GM18502 (cell line): ENCODE results near the gene GRIA4.
"Not testable (repeated sequence)": the region's sequence is repeated elsewhere in the genome, so short reads cannot be mapped to it uniquely, and the experiment has no call there.

Source experiments
- ATAC-seq: cut with Tn5 transposase; IDR thresholded peaks from one replicate; pipeline ENCODE4 v1.9.1; 2021; ENCODE audit warnings: mild to moderate bottlenecking; ENCODE audit not compliant: unreplicated experiment, poor library complexity

Gene GRIA4

GRCh38 chr11:105780781-105781525 is 171.1 kb downstream of the GRIA4 start:
- no peak for ATAC-seq

DNA sequence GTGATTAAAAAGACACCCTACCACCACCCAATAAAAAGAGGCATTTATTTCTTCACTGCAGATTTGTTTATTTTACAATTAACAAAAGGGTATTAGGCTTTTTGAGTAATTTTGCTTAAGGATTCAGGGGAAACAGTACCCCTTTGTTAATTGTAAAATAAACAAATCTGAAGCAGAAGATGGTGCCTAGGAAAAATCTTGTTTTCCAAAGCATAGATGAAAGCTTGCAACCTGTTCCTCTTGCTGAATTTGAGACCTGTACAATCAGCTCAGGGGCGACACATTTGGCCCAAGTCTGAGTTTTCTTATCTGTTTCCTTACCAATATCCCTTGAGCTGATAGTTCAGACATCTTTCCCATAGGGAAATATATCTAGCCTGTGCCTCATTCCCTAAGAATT is 171.9 kb downstream of the GRIA4 start:
- ATAC-seq = no peak

DNA sequence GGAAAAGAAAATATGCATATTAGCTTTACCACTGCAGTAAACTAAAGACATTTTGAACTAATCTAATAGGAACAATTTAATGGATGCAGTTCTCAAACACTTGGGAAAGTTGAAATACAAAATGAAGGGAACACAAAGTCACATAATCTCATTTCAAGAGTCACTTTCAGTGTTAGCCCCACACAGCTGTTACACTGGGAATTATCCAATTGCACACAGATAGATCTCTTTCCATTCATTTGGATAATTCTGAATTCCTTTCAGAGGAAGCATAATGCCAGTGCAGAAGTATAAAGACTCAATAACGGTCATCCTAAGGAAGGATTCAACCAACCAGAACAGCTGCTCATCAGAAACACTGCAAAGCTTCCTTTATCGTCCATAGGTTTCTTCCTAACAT is 173.3 kb downstream of the GRIA4 start:
- no peak for ATAC-seq

- not testable (repeated sequence) for ATAC-seq
These were observed 176.0 kb downstream of the GRIA4 start for GRCh38 chr11:105785850-105786249.

GRCh38 chr11:105786741-105787140 is 176.9 kb downstream of the GRIA4 start:
- no peak for ATAC-seq

GRCh38 chr11:105789579-105790420 is 179.9 kb downstream of the GRIA4 start:
- ATAC-seq = no peak

DNA sequence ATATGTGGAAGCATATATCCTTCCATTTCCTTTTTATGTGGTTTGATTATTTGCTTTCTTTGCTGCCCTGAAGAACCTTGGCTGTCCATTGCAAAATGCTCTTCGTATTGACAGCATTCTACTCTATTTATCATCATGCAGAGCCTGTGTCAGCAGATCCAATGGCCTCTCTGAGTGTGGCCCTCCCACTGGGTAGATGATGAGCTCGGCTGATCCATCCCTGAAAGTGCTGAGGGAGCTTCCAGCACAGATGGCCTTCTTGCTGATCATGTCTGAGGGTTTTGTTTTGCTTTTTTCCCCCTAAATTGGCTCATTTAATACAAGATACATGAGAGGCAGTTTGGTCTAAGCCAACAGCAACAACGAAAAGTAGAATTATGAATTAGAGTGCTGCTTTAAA is 181.0 kb downstream of the GRIA4 start:
- ATAC-seq = no peak

DNA sequence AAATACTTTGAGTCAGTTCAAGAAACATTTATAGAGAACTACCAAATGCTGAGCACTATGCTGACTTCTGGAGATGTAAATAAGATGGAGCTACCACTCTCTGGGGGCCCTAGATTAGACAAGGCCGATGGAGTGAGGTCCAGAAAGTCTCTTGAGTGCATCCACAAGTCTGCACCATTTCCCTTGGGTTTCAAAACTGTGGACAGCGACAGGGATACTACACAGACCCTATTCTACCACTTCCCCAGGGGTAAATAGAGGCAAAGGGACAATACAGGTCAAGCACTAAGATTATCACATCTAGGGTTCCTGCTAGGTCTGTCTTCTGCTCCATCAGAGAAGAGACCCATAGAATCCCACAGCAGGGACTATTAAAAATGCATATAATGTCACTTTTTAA is 183.2 kb downstream of the GRIA4 start:
- ATAC-seq = no peak

DNA sequence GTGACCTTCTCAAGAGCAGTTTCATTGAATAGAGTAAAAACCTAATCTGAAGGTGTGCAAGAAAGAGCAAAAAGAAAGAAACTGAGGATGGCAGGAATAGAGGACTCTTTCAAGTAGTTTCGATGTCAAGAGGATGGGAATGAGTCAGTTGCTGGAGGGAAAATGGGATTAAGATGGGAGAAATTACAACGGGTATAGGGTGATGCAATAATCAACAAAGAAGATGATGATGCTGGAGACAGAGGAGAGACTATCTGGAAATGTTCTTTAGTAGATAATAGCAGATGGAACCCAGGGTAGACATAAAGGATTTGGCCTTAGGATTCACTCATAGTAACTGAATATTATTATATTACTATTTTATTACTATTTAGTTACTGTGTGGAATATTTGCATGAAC is 189.4 kb downstream of the GRIA4 start:
- ATAC-seq = no peak

DNA sequence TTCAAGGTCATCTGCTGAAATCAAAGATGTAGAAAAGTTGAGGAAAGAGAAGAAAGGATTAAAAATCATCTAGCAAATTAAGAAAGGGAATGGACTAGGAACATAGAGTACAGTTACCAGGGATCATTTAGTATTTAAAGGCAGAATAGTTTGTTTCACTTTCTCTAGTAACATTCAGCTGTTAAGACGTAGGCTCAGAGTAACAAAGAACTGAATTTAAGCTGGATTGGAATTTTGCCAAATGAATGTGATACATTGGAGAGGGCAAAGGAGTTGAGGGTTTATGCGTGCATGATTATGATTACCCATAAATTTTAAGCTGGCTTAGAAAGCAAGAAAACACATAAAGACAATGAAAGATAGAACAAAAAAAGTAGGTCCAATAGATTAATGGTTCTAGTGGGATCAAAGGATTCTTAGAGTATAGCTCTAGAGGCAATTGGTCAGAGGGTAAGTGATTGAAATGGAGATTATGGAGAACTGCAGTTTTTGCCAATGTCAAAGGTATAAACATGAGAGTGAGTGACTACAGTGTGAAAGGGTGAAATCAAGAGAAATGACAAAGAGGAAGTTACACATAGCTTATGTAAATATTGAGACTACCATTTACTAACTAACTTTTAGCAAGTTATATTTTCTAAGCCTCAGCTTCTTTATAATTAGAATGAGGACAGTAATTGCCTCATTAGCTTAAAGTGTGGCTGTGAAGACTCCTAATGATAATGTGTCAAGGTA is 190.0 kb downstream of the GRIA4 start:
- ATAC-seq = no peak

GRCh38 chr11:105802390-105802789 is 192.5 kb downstream of the GRIA4 start:
- ATAC-seq = no peak

DNA sequence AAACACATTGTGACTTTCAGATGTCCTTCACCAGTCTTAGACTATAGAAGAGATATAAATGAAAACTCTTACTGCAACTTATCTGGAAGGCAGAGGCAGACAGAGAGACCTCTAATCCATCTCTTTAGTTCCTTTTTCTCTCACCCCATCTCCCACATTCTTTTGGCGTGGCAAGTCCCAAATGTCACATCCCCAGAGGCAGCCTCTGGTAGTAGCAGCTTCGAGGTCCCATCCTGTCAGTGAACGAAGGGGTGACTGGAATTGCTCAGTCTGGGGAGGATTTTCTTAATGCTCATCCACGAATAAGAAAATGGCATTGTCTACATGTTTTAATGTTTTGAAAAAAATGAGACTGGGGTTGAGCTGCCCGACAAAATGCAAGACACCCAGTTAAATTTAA is 201.4 kb downstream of the GRIA4 start:
- no peak for ATAC-seq

DNA sequence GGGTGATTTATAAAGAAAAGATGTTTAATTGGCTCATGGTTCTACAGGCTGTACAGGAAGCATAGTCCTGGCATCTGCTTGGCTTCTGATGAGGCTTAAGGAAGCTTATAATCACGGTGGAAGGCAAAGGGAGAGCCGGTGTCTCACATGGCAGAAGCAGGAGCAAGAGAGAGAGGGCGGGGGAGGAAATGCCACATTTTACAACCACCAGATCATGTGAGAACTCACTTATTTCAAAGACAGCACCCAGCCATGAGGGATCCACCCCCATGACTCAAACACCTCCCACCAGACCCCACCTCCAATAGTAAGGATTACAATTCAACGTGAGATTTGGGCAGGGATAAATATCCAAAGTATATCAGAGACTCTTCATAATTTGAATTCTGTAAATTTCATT is 211.5 kb downstream of the GRIA4 start:
- no peak for ATAC-seq

DNA sequence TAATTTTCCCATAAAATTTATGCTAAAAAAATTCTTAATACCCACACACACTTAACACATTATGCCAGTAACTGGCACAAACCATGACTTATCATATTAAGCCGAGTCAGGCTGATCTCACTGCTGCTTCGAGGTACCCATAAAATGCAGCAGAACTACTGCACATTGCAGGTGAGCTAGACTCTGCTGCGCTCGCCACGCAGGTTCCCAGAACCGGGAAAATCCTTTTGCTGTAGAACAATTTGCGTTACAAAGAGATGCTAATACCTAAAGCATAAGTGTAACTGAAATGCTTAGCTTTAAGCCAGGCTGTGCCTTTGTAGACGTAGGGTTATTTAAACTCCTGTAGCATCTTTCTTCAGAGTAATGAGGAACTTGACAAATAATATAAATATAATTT is 211.9 kb downstream of the GRIA4 start:
- no peak for ATAC-seq

- no peak for ATAC-seq
These were observed 213.7 kb downstream of the GRIA4 start for GRCh38 chr11:105823495-105824033.

GRCh38 chr11:105824457-105825013 is 214.7 kb downstream of the GRIA4 start:
- ATAC-seq = no peak

DNA sequence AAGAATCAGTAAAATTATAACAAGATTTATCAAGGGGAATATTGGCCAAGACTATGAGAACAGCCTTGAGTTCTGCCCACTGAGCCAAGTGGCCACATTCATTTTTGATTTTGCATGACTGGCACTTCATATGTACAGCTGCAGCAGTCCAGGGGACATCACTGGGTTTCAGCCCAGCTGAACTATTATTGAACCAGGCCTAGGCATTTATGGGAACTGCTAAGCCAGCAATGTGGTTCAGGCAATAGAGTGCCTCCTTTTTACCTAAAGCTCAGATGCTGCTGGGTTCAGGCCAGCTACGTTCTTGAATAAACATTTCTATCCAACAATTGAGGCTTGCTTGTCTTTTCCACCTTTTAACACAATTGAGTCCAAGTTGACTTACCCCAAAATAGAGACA is 215.3 kb downstream of the GRIA4 start:
- ATAC-seq = no peak

GRCh38 chr11:105827906-105828305 is 218.0 kb downstream of the GRIA4 start:
- ATAC-seq = no peak

- ATAC-seq = peak; percentile 100
These were observed 219.2 kb downstream of the GRIA4 start for GRCh38 chr11:105829084-105829483.

- no peak for ATAC-seq
These were observed 224.6 kb downstream of the GRIA4 start for GRCh38 chr11:105834461-105834860.
